ENCODE measurements around the gene LYPD4.

DNA sequence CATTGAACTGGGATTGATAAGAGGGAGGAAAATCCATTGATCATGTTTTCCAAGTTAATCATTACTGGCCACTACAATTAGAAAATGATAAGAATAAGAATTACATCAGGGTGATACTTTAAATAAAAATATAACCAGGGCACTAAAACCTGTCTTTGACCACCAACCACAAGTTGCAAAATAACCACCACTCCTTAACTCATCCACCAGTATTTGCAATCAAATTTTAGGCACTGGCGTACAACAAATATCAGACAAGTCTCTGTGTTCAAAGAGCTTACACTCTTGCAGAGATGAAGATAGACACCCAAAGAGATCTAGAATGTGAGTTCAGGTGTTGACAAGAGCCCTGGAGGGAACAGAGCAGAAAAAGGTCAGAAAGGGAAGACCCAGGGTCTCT, 47.6 kb downstream of the LYPD4 start:
- TF ChIP-seq GATA3 (IDR thresholded peaks at IDR 0.05; ENCODE audit: low read depth, low read length) (no peak), GATA2 (IDR thresholded peaks at IDR 0.05; ENCODE audit: low read depth, low read length) (no peak)

All from SH-SY5Y (cell line).